ENCODE measurements around the gene STX11.

- no peak for TF ChIP-seq HDAC2 (IDR thresholded peaks at IDR 0.05)
- TF ChIP-seq, protein P1, sequence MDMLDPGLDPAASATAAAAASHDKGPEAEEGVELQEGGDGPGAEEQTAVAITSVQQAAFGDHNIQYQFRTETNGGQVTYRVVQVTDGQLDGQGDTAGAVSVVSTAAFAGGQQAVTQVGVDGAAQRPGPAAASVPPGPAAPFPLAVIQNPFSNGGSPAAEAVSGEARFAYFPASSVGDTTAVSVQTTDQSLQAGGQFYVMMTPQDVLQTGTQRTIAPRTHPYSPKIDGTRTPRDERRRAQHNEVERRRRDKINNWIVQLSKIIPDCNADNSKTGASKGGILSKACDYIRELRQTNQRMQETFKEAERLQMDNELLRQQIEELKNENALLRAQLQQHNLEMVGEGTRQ (IDR thresholded peaks at IDR 0.05) = no peak
- no peak for TF ChIP-seq POLR2A (IDR thresholded peaks at IDR 0.05; ENCODE audit: low read length)
- no peak for TF ChIP-seq CTCF (IDR thresholded peaks at IDR 0.05)
- TF ChIP-seq, protein P2, sequence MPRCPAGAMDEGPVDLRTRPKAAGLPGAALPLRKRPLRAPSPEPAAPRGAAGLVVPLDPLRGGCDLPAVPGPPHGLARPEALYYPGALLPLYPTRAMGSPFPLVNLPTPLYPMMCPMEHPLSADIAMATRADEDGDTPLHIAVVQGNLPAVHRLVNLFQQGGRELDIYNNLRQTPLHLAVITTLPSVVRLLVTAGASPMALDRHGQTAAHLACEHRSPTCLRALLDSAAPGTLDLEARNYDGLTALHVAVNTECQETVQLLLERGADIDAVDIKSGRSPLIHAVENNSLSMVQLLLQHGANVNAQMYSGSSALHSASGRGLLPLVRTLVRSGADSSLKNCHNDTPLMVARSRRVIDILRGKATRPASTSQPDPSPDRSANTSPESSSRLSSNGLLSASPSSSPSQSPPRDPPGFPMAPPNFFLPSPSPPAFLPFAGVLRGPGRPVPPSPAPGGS (IDR thresholded peaks at IDR 0.05) = no peak
- TF ChIP-seq RAD21 (conservative IDR thresholded peaks at IDR 0.05 in 1 of 2, IDR thresholded peaks at IDR 0.05 in 1 of 2) = no peak
- TF ChIP-seq ESRRA (IDR thresholded peaks at IDR 0.05; ENCODE audit: borderline replicate concordance, low read length) = no peak
- TF ChIP-seq JUN (IDR thresholded peaks at IDR 0.05) = no peak
- no peak for TF ChIP-seq MYC (IDR thresholded peaks at IDR 0.05; ENCODE audit: borderline replicate concordance, low read length)
- TF ChIP-seq CHD2 (IDR thresholded peaks at IDR 0.05; ENCODE audit: low read length, partially characterized antibody) = no peak
- no peak for TF ChIP-seq PHF8 (IDR thresholded peaks at IDR 0.05; ENCODE audit: borderline replicate concordance, low read depth)
Observed at GRCh38 chr6:144143878-144144277, 6.4 kb upstream of the STX11 start.

Measured in A549 (cell line).